ENCODE measurements around the gene CEND1.

CEND1 gene

DNA sequence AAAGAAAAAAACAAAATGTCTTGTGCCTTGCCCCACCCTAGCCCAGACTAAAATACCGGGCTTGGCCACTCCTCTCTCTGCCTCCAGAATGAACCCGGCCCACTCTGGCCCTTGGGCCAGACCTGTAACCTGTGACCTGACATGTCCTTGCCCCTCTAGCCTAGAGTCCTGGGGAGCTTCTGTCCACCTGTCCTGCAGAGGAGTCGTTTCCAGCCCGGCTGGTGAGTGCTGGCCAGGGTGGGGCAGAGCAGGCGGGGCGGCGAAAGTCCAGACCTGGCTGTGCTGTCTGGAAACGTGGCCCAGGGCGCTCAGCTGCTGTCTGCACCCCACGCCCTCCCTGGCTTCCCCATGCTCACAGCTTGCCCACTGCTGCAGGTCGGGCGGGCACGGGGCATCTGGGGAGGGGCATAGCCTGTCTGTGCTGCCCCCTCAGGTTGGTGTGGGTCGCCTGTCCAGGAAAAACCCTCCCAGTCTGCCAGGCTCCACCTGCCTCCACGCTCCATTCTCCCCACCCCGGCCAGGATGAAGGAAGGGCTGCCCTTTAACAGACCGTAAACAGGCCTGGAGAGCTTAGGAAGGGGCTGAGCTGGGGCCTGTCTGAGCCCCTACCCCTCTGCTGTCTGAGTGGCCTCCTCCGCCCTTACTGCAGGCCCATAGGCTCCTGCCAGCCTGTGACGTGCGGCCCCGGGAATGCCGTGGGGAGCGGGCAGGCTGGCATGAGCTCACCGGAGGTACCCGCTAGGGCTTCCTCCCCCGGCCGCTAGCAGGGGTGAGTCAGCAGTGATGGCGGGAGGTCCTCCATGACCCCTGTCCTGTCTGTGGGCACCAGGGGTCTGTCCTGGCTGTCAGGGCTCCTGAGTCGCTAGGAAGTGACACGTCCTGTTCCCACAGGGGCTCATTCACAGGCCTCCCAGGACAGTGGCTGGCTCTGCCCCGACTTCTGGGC is 44.8 kb upstream of the CEND1 start:
- H3K27ac ChIP-seq: peak overlapping the region; percentile 83
- TF ChIP-seq, protein P1, sequence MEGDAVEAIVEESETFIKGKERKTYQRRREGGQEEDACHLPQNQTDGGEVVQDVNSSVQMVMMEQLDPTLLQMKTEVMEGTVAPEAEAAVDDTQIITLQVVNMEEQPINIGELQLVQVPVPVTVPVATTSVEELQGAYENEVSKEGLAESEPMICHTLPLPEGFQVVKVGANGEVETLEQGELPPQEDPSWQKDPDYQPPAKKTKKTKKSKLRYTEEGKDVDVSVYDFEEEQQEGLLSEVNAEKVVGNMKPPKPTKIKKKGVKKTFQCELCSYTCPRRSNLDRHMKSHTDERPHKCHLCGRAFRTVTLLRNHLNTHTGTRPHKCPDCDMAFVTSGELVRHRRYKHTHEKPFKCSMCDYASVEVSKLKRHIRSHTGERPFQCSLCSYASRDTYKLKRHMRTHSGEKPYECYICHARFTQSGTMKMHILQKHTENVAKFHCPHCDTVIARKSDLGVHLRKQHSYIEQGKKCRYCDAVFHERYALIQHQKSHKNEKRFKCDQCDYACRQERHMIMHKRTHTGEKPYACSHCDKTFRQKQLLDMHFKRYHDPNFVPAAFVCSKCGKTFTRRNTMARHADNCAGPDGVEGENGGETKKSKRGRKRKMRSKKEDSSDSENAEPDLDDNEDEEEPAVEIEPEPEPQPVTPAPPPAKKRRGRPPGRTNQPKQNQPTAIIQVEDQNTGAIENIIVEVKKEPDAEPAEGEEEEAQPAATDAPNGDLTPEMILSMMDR (conservative IDR thresholded peaks at IDR 0.05): no peak

DNA sequence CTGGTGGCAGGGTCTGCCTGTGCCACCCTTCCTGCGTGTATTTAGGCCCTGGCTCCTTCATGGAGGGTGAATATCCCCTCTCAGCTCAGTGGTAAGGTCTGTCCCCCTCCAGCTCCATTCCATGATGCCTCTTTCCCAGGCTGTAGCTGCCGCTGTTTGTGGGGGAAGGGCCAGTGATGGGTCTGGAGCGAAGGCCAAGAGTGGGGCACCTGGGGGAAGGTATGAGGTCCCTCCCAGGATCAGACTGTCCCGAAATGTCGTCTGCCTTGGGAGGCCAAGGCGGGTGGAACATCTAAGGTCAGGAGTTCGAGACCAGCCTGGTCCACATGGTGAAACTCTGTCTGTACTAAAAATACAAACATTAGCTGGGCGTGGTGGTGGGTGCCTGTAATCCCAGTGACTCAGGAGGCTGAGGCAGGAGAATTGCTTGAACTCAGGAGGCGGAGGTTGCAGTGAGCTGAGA is 44.0 kb upstream of the CEND1 start:
- H3K27ac ChIP-seq: peak overlapping the region; percentile 83

DNA sequence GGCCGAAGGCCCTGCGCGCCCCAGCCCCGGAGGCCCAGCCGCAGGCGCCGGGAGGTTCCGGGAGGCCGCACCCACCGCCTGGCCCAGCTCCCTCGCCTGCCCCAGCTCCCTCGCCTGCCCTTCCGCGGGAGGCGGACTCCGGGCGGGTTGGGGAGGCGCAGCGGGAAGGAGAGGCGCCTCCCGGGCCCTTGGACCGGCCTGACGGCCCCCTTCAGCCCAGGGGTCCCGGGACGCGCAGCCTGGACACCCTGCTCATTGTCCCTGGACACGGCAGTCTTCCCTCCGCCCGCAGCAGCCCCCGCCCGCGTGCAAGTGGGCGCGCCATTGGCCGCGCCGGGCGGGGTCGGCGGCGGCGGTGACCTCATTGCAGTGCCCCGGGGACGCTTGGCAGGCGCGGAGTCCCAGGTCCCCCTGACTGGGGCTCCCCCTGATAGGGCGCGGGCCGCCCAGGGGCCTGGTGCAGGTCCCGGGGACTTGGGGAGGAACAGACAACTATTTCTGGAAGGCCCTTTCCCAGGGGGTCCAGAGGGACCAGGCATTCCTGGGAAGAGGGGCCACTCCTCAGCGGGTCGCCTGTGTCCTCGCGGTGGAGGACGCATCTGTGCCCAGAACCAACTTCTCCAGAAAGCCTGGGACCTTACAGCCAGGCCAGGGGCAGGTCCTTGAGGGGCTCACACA is 43.4 kb upstream of the CEND1 start:
- peak overlapping the region; percentile 83 for H3K27ac ChIP-seq
- TF ChIP-seq, protein P1 (conservative IDR thresholded peaks at IDR 0.05): no peak

More for the DNA sequence above, 44.0 kb upstream of the CEND1 start:
- TF ChIP-seq, protein P1 (conservative IDR thresholded peaks at IDR 0.05): no peak

DNA sequence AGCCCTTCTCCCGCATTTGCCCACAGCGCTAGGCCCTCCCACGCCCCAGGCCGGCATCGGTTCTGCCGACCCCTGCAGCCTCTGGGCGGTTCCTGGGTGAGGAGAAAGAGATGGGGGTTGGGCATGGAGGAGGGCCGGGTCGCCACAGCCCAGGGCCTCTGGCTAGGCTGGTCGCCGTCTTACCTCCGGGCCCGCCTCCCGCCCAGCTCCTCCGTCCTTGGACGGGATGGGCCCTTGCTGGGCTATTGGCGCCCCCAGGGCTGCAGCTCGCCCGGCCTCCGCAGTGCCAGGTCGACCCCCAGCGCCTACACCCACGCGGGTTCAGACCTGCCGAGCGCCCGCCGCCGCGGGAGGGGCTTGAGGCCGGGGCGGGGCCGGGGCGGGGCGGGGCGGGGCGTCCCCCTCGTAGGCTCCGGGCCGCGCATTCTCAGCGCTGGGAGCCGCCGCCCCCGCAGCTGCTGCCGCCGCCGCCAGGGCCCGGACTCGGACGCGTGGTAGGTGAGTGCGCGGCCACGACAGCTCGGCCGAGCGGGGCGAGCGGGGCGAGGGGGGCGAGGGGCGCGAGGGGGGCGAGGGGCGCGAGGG is 42.7 kb upstream of the CEND1 start, which contains the start of gene CD151:
TSS of gene CD151 (plus strand) at position 424 of the 585 bp plus-strand sequence. CDS start 3,118 bp downstream, outside the sequence.
- TF ChIP-seq, protein P1 (conservative IDR thresholded peaks at IDR 0.05): no peak
- peak within 1 kb of the TSS; percentile 83 for H3K27ac ChIP-seq

DNA sequence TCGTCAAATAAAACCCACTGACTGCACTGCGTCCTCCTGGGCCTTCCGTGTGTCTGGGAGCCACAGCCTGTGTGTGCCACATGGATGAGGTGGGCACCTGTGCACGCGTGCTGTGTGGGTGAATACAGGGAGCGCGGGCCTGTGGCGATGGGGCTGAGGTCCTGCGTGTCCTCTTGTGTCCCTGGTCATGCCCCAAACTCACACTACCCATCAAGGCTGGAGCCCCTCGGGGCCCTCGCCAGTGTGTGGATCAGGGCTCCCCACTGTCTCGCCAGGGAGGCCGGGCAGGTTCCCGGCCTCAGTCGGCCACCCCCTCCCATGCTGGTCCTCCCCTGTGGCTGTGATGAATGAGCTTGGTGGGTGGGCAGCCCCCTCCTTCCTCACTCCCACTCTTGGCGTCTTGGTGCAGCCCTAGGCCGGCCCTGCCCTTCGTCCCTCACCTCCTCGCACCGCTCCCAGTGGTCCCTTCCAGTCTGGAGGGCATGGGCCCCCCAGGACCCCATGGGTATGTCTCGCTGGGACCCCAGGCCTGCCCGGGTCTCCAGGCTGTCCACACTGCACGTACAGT is 42.2 kb upstream of the CEND1 start:
- peak overlapping the region; percentile 83 for H3K27ac ChIP-seq
- TF ChIP-seq, protein P1 (conservative IDR thresholded peaks at IDR 0.05): no peak

DNA sequence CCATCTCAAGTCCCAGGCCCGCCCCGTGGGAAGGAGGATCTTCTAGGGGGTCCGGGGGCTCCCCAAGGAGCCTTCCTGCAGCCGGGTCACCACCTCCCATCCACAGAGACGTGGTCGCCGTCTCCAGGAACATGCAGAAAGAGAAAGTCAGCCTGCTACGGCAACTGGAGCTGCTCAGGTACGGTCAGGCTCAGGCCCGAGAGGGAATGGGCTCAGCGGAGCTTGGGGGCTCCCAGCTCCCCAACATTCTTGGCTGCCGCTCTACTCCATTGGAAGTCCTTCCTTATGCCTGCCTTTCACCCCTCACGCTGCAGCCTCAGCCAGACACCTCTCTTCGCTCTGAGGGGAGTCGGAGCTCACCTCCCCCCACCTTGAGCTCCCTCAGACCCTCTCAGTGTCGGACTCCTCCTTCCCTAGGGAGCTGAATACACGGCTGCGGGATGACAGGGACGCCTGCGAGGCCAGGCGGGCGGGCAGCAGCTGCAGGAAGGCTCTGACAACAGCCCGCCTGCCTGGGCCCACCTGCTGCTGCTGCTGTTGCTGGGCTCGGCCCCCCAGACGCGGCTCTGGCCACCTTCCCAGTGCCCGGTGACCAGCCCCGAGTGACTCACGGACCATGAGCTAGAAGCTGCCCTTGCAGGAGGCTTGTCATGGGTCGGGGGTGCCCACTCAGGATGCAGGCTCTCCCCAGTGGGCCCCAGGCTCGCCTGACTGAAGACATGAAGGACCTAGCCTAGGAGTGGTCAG is 41.4 kb upstream of the CEND1 start:
- TF ChIP-seq, protein P1 (conservative IDR thresholded peaks at IDR 0.05): no peak

More for the DNA sequence above, 41.4 kb upstream of the CEND1 start:
- H3K27ac ChIP-seq: peak overlapping the region; percentile 83
